ENCODE data around the gene VGLL4. TPM values are rescaled to one million over a fixed set of nuclear protein-coding genes. Genes with fewer than 3 reads are reported as not detected.

Gene VGLL4
- total and polyA plus RNA-seq, 2 of the 4 experiments (the other 2 are of a cell fraction) = 26.2 to 35.4 TPM

DNA sequence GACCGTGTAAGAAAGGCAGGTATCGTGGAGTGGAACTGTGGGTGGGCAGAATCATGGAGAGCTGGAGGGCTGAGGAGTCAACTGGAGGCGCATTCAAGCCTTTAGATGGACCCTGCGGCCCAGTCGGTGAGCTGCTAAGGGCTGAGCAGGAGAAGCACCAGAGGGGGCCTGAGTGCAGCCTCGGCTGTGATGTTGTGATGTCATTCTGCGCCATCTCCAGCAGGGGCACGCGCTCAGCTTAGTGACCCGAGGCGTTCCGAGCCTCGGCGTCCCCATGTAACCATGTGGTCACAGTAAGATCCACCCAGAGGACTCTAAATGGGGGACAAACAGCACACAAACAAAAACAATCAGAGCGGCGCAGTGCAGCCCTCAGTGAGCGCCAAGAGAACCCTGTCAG is 76.8 kb downstream of the VGLL4 start:
- H3K4ac ChIP-seq (ENCODE audit: low read depth, low read length) = peak overlapping the region; percentile 4; the same call in 1 of the 2 replicates
- H3K27me3 ChIP-seq (ENCODE audit: control insufficient read depth, insufficient read depth, low read length) = no peaks in the 10 kb centered on the region
- H2BK5ac ChIP-seq (ENCODE audit: low read depth, low read length, poor library complexity, severe bottlenecking) = peak overlapping the region; percentile 99
- H3K79me1 ChIP-seq (ENCODE audit: low read depth in 1 of 2, low read length in 2 of 2) = peaks cover 26 to 95% of the 10 kb centered on the region in 2 experiments
- dilution Hi-C loops (cut with HindIII; ENCODE audit: low sequenced_read_pairs, unreplicated experiment) = no loop called here
- 0 out of 2 replicates have a peak overlapping the region, but pooled peaks have one; percentile 10 for H3K23ac ChIP-seq (ENCODE audit: low read depth, low read length)
- DNase-seq (no peak), ATAC-seq (ENCODE audit: low read depth) (no peak)
- peaks cover 41% of the 10 kb centered on the region for H4K20me1 ChIP-seq (ENCODE audit: insufficient read depth, low read length)
- peaks cover 29% of the 10 kb centered on the region for H3K4me1 ChIP-seq (ENCODE audit: control insufficient read depth, insufficient read depth, low read length)
- no peak overlapping the region for H4K5ac ChIP-seq (ENCODE audit: low read depth, low read length)
- H3K9ac ChIP-seq (ENCODE audit: low read depth, low read length) = no peak overlapping the region
- peak overlapping the region; percentile 9; the same call in 1 of the 2 replicates for H3K27ac ChIP-seq (ENCODE audit: insufficient read depth, low read length)
- no peak overlapping the region for H2AK5ac ChIP-seq (ENCODE audit: low read depth, low read length)
- POLR2A ChIA-PET (ENCODE audit: unreplicated experiment) = no interaction called here
- H3K56ac ChIP-seq (ENCODE audit: extremely low read depth, insufficient read depth, low read length) = no peak overlapping the region
- H2AFZ ChIP-seq (replicated peaks; ENCODE audit: low read length, poor library complexity) = no peak overlapping the region
- H3K36me3 ChIP-seq (ENCODE audit: control insufficient read depth, insufficient read depth, low read length) = peaks cover 54% of the 10 kb centered on the region
- H3K18ac ChIP-seq (ENCODE audit: low read depth, low read length) = no peak overlapping the region
- H3K9me1 ChIP-seq (ENCODE audit: insufficient read depth, low read length) = peaks cover 42% of the 10 kb centered on the region
- CTCF ChIA-PET = interaction anchor here (0.9 kb wide), 1 partner anchor 12 kb away, joined by 3 read pairs; no protein-coding TSS in a partner anchor
- H3K4me2 ChIP-seq (ENCODE audit: low read depth, low read length) = no peak overlapping the region
- no peak overlapping the region for H2AK9ac ChIP-seq (replicated peaks; ENCODE audit: low read depth, low read length, poor library complexity)
- no peak overlapping the region for H2BK15ac ChIP-seq (ENCODE audit: low read depth, low read length)
- no peak overlapping the region for H4K91ac ChIP-seq (ENCODE audit: insufficient read depth, low read depth, low read length)
- no peak overlapping the region for H3K4me3 ChIP-seq (ENCODE audit: insufficient read depth, low read depth, low read length)
- intact Hi-C loops (cut with micrococcal nuclease) = no loop called here
- no peaks in the 10 kb centered on the region for H3K9me3 ChIP-seq (ENCODE audit: control insufficient read depth, insufficient read depth, low read length)
- no peak overlapping the region for H4K8ac ChIP-seq (ENCODE audit: low read depth in 2 of 2, low read length in 2 of 2)
- no peak overlapping the region for H2BK20ac ChIP-seq (ENCODE audit: low read depth, low read length)
- H2BK120ac ChIP-seq (ENCODE audit: low read depth, low read length) = peak overlapping the region; percentile 12; the same call in 1 of the 2 replicates
- no peak overlapping the region for H3K14ac ChIP-seq (replicated peaks; ENCODE audit: low read depth, low read length)
- WGBS, 2 experiments (ENCODE audit: extremely low coverage in 2 of 2, insufficient read length in 1 of 2) = 84% methylated on average over 9 of the region's 17 CpGs; no CpG with 5 or more reads in 1 of the 2 experiments
- TF ChIP-seq, protein P1, sequence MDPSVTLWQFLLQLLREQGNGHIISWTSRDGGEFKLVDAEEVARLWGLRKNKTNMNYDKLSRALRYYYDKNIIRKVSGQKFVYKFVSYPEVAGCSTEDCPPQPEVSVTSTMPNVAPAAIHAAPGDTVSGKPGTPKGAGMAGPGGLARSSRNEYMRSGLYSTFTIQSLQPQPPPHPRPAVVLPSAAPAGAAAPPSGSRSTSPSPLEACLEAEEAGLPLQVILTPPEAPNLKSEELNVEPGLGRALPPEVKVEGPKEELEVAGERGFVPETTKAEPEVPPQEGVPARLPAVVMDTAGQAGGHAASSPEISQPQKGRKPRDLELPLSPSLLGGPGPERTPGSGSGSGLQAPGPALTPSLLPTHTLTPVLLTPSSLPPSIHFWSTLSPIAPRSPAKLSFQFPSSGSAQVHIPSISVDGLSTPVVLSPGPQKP (IDR thresholded peaks at IDR 0.05; ENCODE audit: borderline replicate concordance, low read depth, low read length) = no peak
- TF ChIP-seq BHLHE40 (IDR thresholded peaks at IDR 0.05; ENCODE audit: low read depth, low read length) (no peak), RCOR1 (IDR thresholded peaks at IDR 0.05; ENCODE audit: insufficient replicate concordance, low read length) (no peak), MAFK (IDR thresholded peaks at IDR 0.05; ENCODE audit: low read depth, low read length) (no peak), MXI1 (IDR thresholded peaks at IDR 0.05; ENCODE audit: borderline replicate concordance, low read depth, low read length) (no peak), NFE2L2 (IDR thresholded peaks at IDR 0.05; ENCODE audit: low read depth, low read length) (no peak), CHD1 (IDR thresholded peaks at IDR 0.05; ENCODE audit: low read depth, low read length) (no peak), POLR2A (IDR thresholded peaks at IDR 0.05; ENCODE audit: low read depth, low read length) (no peak), MAZ (IDR thresholded peaks at IDR 0.05; ENCODE audit: borderline replicate concordance, low read depth, low read length) (no peak), SMC3 (IDR thresholded peaks at IDR 0.05; ENCODE audit: low read depth, low read length) (no peak), CEBPB (IDR thresholded peaks at IDR 0.05; ENCODE audit: low read depth, low read length) (no peak)
- TF ChIP-seq, protein P2, sequence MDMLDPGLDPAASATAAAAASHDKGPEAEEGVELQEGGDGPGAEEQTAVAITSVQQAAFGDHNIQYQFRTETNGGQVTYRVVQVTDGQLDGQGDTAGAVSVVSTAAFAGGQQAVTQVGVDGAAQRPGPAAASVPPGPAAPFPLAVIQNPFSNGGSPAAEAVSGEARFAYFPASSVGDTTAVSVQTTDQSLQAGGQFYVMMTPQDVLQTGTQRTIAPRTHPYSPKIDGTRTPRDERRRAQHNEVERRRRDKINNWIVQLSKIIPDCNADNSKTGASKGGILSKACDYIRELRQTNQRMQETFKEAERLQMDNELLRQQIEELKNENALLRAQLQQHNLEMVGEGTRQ (IDR thresholded peaks at IDR 0.05; ENCODE audit: low read depth, low read length) = no peak
- in situ Hi-C loops (cut with MboI; ENCODE audit: low sequenced_read_pairs) = loop anchor here (10.0 kb wide), 1 partner anchor 78 kb away; the partner anchor contains the start of gene VGLL4
- BruUV-seq (replicated peaks) = no TSS peak

Measured in IMR-90 (cell line).